KBM-7 (cell line): ENCODE data around the gene AGPAT3.

Experiments
- DNase-seq: peaks from one replicate; pipeline ENCODE4 v3.0.0-alpha.2; 2015
- in situ Hi-C: fragments of 300-500 bp; cut with MboI; formaldehyde crosslinking; loops from 2 replicates; pipeline ENCODE4 v1.14.3; 2020; ENCODE audit warnings: low sequenced_read_pairs, low pct_unique_long_range_greater_than_20kb, mixed read lengths

AGPAT3 gene

GRCh38 chr21:43855955-43856354 lies 9.1 kb upstream of the AGPAT3 start:
- in situ Hi-C loops, result no loop called here
- no peak for DNase-seq

GRCh38 chr21:43858806-43859648 lies 6.0 kb upstream of the AGPAT3 start:
- no peak for DNase-seq
- in situ Hi-C loops, result no loop called here

GRCh38 chr21:43859747-43860214 lies 5.2 kb upstream of the AGPAT3 start:
- DNase-seq, result no peak
- in situ Hi-C loops, result no loop called here

GRCh38 chr21:43861706-43862105 lies 3.3 kb upstream of the AGPAT3 start:
- in situ Hi-C loops, result no loop called here
- no peak for DNase-seq

- peak; percentile 51 for DNase-seq
- in situ Hi-C loops, result no loop called here
Observed at GRCh38 chr21:43864313-43864961, 586 bp upstream of the AGPAT3 start.

GRCh38 chr21:43865540-43866259 lies 677 bp downstream of the AGPAT3 start:
- peak; percentile 36 for DNase-seq
- in situ Hi-C loops, result no loop called here

GRCh38 chr21:43866260-43866629 lies 1.2 kb downstream of the AGPAT3 start:
- peak; percentile 20 for DNase-seq
- in situ Hi-C loops, result no loop called here

- in situ Hi-C loops, result no loop called here
- no peak for DNase-seq
Observed at GRCh38 chr21:43866659-43867331, 1.8 kb downstream of the AGPAT3 start.

GRCh38 chr21:43867332-43867703 lies 2.3 kb downstream of the AGPAT3 start:
- no peak for DNase-seq
- in situ Hi-C loops, result no loop called here

- in situ Hi-C loops, result no loop called here
- no peak for DNase-seq
Observed at GRCh38 chr21:43867948-43868347, 2.9 kb downstream of the AGPAT3 start.

GRCh38 chr21:43868461-43868860 lies 3.4 kb downstream of the AGPAT3 start:
- in situ Hi-C loops, result no loop called here
- DNase-seq, result no peak

GRCh38 chr21:43869486-43870325 lies 4.7 kb downstream of the AGPAT3 start:
- DNase-seq, result no peak
- in situ Hi-C loops, result no loop called here

GRCh38 chr21:43871487-43871886 lies 6.5 kb downstream of the AGPAT3 start:
- no peak for DNase-seq
- in situ Hi-C loops, result no loop called here

- in situ Hi-C loops, result no loop called here
- DNase-seq, result peak; percentile 18
Observed at GRCh38 chr21:43872531-43873197, 7.6 kb downstream of the AGPAT3 start.

- in situ Hi-C loops, result no loop called here
- DNase-seq, result no peak
Observed at GRCh38 chr21:43873673-43874072, 8.7 kb downstream of the AGPAT3 start.

GRCh38 chr21:43874085-43874805 lies 9.2 kb downstream of the AGPAT3 start:
- DNase-seq, result no peak
- in situ Hi-C loops, result no loop called here

- in situ Hi-C loops, result no loop called here
- DNase-seq, result no peak
Observed at GRCh38 chr21:43876605-43877004, 11.6 kb downstream of the AGPAT3 start.
